Astrocyte (in vitro differentiated cells and primary cell): ENCODE data around the gene CDKAL1. TPM values are rescaled to one million over a fixed set of nuclear protein-coding genes. Genes with fewer than 3 reads are reported as not detected.

Experiments used
- DNase-seq: peaks from one replicate; pipeline ENCODE4 v3.0.0-alpha.2; 2010; ENCODE audit warnings: low read depth
- FAIRE-seq: peaks from 2 replicates; lab custom pipeline; 2011; peaks lifted over from hg19 to GRCh38; lab: Jason Lieb, UNC
- H2AFZ ChIP-seq: 2 replicates; pipeline ENCODE4 v1.6.0; 2012; ENCODE audit warnings: low read depth, low read length, inconsistent platforms
- H3K27ac ChIP-seq: 2 replicates; pipeline ENCODE4 v1.5.1; 2011; ENCODE audit warnings: low read depth, low read length, inconsistent platforms
- H3K27me3 ChIP-seq: 2 replicates; pipeline ENCODE4 v1.6.0; 2011; ENCODE audit warnings: low read length, inconsistent platforms; ENCODE audit not compliant: insufficient read depth
- H3K36me3 ChIP-seq: 2 replicates; pipeline ENCODE4 v1.5.1; 2011; ENCODE audit warnings: low read length, inconsistent platforms; ENCODE audit not compliant: insufficient read depth
- H3K4me1 ChIP-seq: 2 replicates; pipeline ENCODE4 v1.5.1; 2011; ENCODE audit warnings: low read length, inconsistent platforms; ENCODE audit not compliant: insufficient read depth
- H3K4me2 ChIP-seq: 2 replicates; pipeline ENCODE4 v1.6.0; 2012; ENCODE audit warnings: low read length, inconsistent platforms
- H3K4me3 ChIP-seq: 2 replicates; pipeline ENCODE4 v1.5.1; 2011; ENCODE audit warnings: low read depth, mild to moderate bottlenecking, low read length, inconsistent platforms; ENCODE audit not compliant: insufficient read depth
- H3K79me2 ChIP-seq: 2 replicates; pipeline ENCODE4 v1.6.0; 2012; ENCODE audit warnings: mild to moderate bottlenecking, low read length, inconsistent platforms; ENCODE audit not compliant: insufficient read depth
- H3K9ac ChIP-seq: 2 replicates; pipeline ENCODE4 v1.6.0; 2012; ENCODE audit warnings: mild to moderate bottlenecking, low read length, inconsistent platforms
- H3K9me3 ChIP-seq: 2 replicates; pipeline ENCODE4 v1.5.1; 2012; ENCODE audit warnings: low read depth, mild to moderate bottlenecking, low read length, inconsistent platforms; ENCODE audit not compliant: insufficient read depth
- H4K20me1 ChIP-seq: 2 replicates; pipeline ENCODE4 v1.6.0; 2012; ENCODE audit warnings: low read length, inconsistent platforms; ENCODE audit not compliant: insufficient read depth
- H3K27ac Mint-ChIP-seq: one replicate; pipeline ENCODE4 v1.8.0; 2021; ENCODE audit warnings: mild to moderate bottlenecking, mixed read lengths; ENCODE audit not compliant: unreplicated experiment
- H3K27me3 Mint-ChIP-seq: one replicate; pipeline ENCODE4 v1.8.0; 2021; ENCODE audit warnings: low read depth, mixed read lengths; ENCODE audit not compliant: unreplicated experiment
- H3K36me3 Mint-ChIP-seq: one replicate; pipeline ENCODE4 v1.8.0; 2021; ENCODE audit warnings: low read depth, mixed read lengths; ENCODE audit not compliant: unreplicated experiment
- H3K4me1 Mint-ChIP-seq: one replicate; pipeline ENCODE4 v1.8.0; 2021; ENCODE audit warnings: low read depth, mixed read lengths; ENCODE audit not compliant: unreplicated experiment
- H3K4me3 Mint-ChIP-seq: one replicate; pipeline ENCODE4 v1.8.0; 2021; ENCODE audit warnings: mild to moderate bottlenecking, moderate library complexity, mixed read lengths; ENCODE audit not compliant: unreplicated experiment
- H3K9me3 Mint-ChIP-seq: one replicate; pipeline ENCODE4 v1.8.0; 2021; ENCODE audit warnings: mild to moderate bottlenecking, mixed read lengths; ENCODE audit not compliant: unreplicated experiment
- CTCF ChIP-seq: IDR thresholded peaks from 2 replicates; pipeline ENCODE4 v1.5.1; 2011; ENCODE audit warnings: low read depth, mild to moderate bottlenecking, inconsistent platforms, low read length, moderate library complexity; ENCODE audit not compliant: insufficient read depth
- EZH2 ChIP-seq: IDR thresholded peaks from 2 replicates; pipeline ENCODE4 v1.6.1; 2012; ENCODE audit warnings: mild to moderate bottlenecking, low read length, inconsistent platforms; ENCODE audit not compliant: insufficient read depth
- total RNA-seq: library from RNA; stranded (reverse); gene quantifications from 2 replicates; pipeline ENCODE4 v1.2.1, GENCODE V29; 2021

The CDKAL1 gene
- total RNA-seq, 1 donor from 2014 or later = 13.7 TPM

- Mint-ChIP-seq H3K27ac (peak overlapping the region; percentile 5), H3K27me3 (no peaks in the 10 kb centered on the region), H3K4me1 (peaks cover 27% of the 10 kb centered on the region), H3K36me3 (no peaks in the 10 kb centered on the region), H3K9me3 (no peaks in the 10 kb centered on the region), H3K4me3 (no peak overlapping the region)
- H3K4me1 ChIP-seq = peaks cover 38% of the 10 kb centered on the region
- TF ChIP-seq CTCF (no peak), EZH2 (no peak)
- peak; percentile 78 for DNase-seq
- peak overlapping the region; percentile 12 for H3K4me3 ChIP-seq
- no peak for FAIRE-seq
- H3K36me3 ChIP-seq = no peaks in the 10 kb centered on the region
- H3K4me2 ChIP-seq = peak overlapping the region; percentile 72
- H4K20me1 ChIP-seq = no peaks in the 10 kb centered on the region
- no peaks in the 10 kb centered on the region for H3K27me3 ChIP-seq
- no peaks in the 10 kb centered on the region for H3K9me3 ChIP-seq
- peak overlapping the region; percentile 43 for H2AFZ ChIP-seq
- H3K79me2 ChIP-seq = no peaks in the 10 kb centered on the region
- H3K9ac ChIP-seq = peak overlapping the region; percentile 62
- H3K27ac ChIP-seq = peak overlapping the region; percentile 88
Measured at GRCh38 chr6:21003780-21004541, 469.7 kb downstream of the CDKAL1 start.

- Histone ChIP-seq H3K4me1 (peaks cover 31% of the 10 kb centered on the region), H3K9ac (no peak overlapping the region), H3K36me3 (no peaks in the 10 kb centered on the region), H2AFZ (no peak overlapping the region), H3K27me3 (no peaks in the 10 kb centered on the region), H3K27ac (peak overlapping the region; percentile 55), H4K20me1 (no peaks in the 10 kb centered on the region), H3K4me2 (peak overlapping the region; percentile 75), H3K79me2 (no peaks in the 10 kb centered on the region), H3K9me3 (no peaks in the 10 kb centered on the region), H3K4me3 (no peak overlapping the region)
- peaks cover 6% of the 10 kb centered on the region for H3K9me3 Mint-ChIP-seq
- H3K27me3 Mint-ChIP-seq = no peaks in the 10 kb centered on the region
- peak; percentile 93 for DNase-seq
- no peak for TF ChIP-seq EZH2
- H3K4me3 Mint-ChIP-seq = no peak overlapping the region
- no peak overlapping the region for H3K27ac Mint-ChIP-seq
- peaks cover 4% of the 10 kb centered on the region for H3K36me3 Mint-ChIP-seq
- peaks cover 17% of the 10 kb centered on the region for H3K4me1 Mint-ChIP-seq
- peak; percentile 77 for FAIRE-seq
Measured at GRCh38 chr6:21005816-21006570, 471.7 kb downstream of the CDKAL1 start.

GRCh38 chr6:21019614-21020013 lies 485.4 kb downstream of the CDKAL1 start:
- no peak for FAIRE-seq

More at GRCh38 chr6:21019614-21020013, 485.4 kb downstream of the CDKAL1 start:
- no peak for DNase-seq
- no peaks in the 10 kb centered on the region for H3K9me3 ChIP-seq
- H3K27me3 ChIP-seq = no peaks in the 10 kb centered on the region
- TF ChIP-seq EZH2 (no peak), CTCF (peak; percentile 13)
- H3K27me3 Mint-ChIP-seq = no peaks in the 10 kb centered on the region
- peaks cover 15% of the 10 kb centered on the region for H3K4me1 Mint-ChIP-seq
- H3K4me3 Mint-ChIP-seq = no peak overlapping the region
- H3K9ac ChIP-seq = no peak overlapping the region
- H3K27ac ChIP-seq = no peak overlapping the region
- no peaks in the 10 kb centered on the region for H3K79me2 ChIP-seq
- no peak overlapping the region for H2AFZ ChIP-seq
- no peak overlapping the region for H3K4me3 ChIP-seq
- H4K20me1 ChIP-seq = no peaks in the 10 kb centered on the region
- no peak overlapping the region for H3K4me2 ChIP-seq
- peaks cover 5% of the 10 kb centered on the region for H3K36me3 Mint-ChIP-seq
- H3K27ac Mint-ChIP-seq = no peak overlapping the region
- H3K4me1 ChIP-seq = peaks cover 22% of the 10 kb centered on the region
- peaks cover 2% of the 10 kb centered on the region for H3K9me3 Mint-ChIP-seq
- H3K36me3 ChIP-seq = no peaks in the 10 kb centered on the region
